ENCODE data around the gene UTP18. TPM values are rescaled to one million over a fixed set of nuclear protein-coding genes. Genes with fewer than 3 reads are reported as not detected.

Gene UTP18
- 31.1 TPM for total RNA-seq
- polyA plus RNA-seq (ENCODE audit: insufficient read depth, low read depth, low replicate concordance) = 28.8 TPM
- long read RNA-seq, donor 1, transcript UTP18-201 (14 exons, 1,894 nt) = major isoform, 11 of 17 reads
- long read RNA-seq, donor 1, partial matches to known transcripts = 6 of 17 reads
- long read RNA-seq, donor 1, other reads (novel, unspliced or antisense) = 0 of 17 reads
- long read RNA-seq, donor 2, transcript UTP18-201 (14 exons, 1,894 nt) = major isoform, 8 of 14 reads
- long read RNA-seq, donor 2, partial matches to known transcripts = 5 of 14 reads
- long read RNA-seq, donor 2, other reads (novel, unspliced or antisense) = 0 of 14 reads
- long read RNA-seq, donor 3, transcript UTP18-201 (14 exons, 1,894 nt) = major isoform, 14 of 14 reads
- long read RNA-seq, donor 3, partial matches to known transcripts = 0 of 14 reads
- long read RNA-seq, donor 3, other reads (novel, unspliced or antisense) = 0 of 14 reads
- long read RNA-seq, donor 4, transcript UTP18-201 (14 exons, 1,894 nt) = major isoform, 7 of 7 reads
- long read RNA-seq, donor 4, partial matches to known transcripts = 0 of 7 reads
- long read RNA-seq, donor 4, other reads (novel, unspliced or antisense) = 0 of 7 reads
- long read RNA-seq, donor 5, partial matches to known transcripts = 0 of 2 reads
- long read RNA-seq, donor 5, other reads (novel, unspliced or antisense) = 0 of 2 reads
- long read RNA-seq, donor 6, transcript UTP18-201 (14 exons, 1,894 nt) = major isoform, 16 of 38 reads
- long read RNA-seq, donor 6, partial matches to known transcripts = 22 of 38 reads
- long read RNA-seq, donor 6, other reads (novel, unspliced or antisense) = 0 of 38 reads
- long read RNA-seq, donor 7, transcript UTP18-201 (14 exons, 1,894 nt) = major isoform, 32 of 39 reads
- long read RNA-seq, donor 7, partial matches to known transcripts = 4 of 39 reads
- long read RNA-seq, donor 7, other reads (novel, unspliced or antisense) = 3 of 39 reads
- long read RNA-seq, donor 8, transcript UTP18-201 (14 exons, 1,894 nt) = major isoform, 5 of 5 reads
- long read RNA-seq, donor 8, partial matches to known transcripts = 0 of 5 reads
- long read RNA-seq, donor 8, other reads (novel, unspliced or antisense) = 0 of 5 reads
- long read RNA-seq, donor 9, transcript UTP18-201 (14 exons, 1,894 nt) = major isoform, 7 of 7 reads
- long read RNA-seq, donor 9, partial matches to known transcripts = 0 of 7 reads
- long read RNA-seq, donor 9, other reads (novel, unspliced or antisense) = 0 of 7 reads
- long read RNA-seq, donor 10, transcript UTP18-201 (14 exons, 1,894 nt) = major isoform, 7 of 15 reads
- long read RNA-seq, donor 10, partial matches to known transcripts = 8 of 15 reads
- long read RNA-seq, donor 10, other reads (novel, unspliced or antisense) = 0 of 15 reads

- Histone ChIP-seq H3K9me3 (ENCODE audit: control insufficient read depth in 2 of 3, insufficient read depth in 1 of 3, low read length in 3 of 3) (no peaks in the 10 kb centered on the region), H3K27me3 (ENCODE audit: control insufficient read depth, insufficient read depth, low read length) (no peaks in the 10 kb centered on the region), H3K4me3 (ENCODE audit: low read length in 3 of 3) (peak within 1 kb of the TSS; percentile 84 to 99 (median 99)), H3K4me1 (ENCODE audit: control insufficient read depth in 2 of 3, insufficient read depth in 2 of 3, low read depth in 1 of 3, low read length in 3 of 3) (peaks cover 0 to 32% (median 16%) of the 10 kb centered on the region in 3 donors), H3K9ac (ENCODE audit: low read length in 3 of 3) (peak within 1 kb of the TSS; percentile 91 to 99 (median 94)), H3K36me3 (ENCODE audit: control insufficient read depth in 2 of 3, insufficient read depth in 3 of 3, low read length in 3 of 3) (peaks cover 0 to 2% (median 0%) of the 10 kb centered on the region in 3 donors), H3K27ac (ENCODE audit: low read depth in 2 of 2, low read length in 2 of 2) (peak within 1 kb of the TSS; percentile 100)
- TF ChIP-seq CTCF (IDR thresholded peaks at IDR 0.05; ENCODE audit: borderline replicate concordance, extremely low read depth, insufficient read depth) = no peak
- intact Hi-C loops (cut with DNase I) = no loop called here
- DNase-seq (peak; percentile 97 to 99 (median 99)), FAIRE-seq (no peak)
These were observed at the start of gene UTP18 for GRCh38 chr17:51260237-51261023. TSS of gene UTP18 (plus strand) at chr17:51260546. CDS start at chr17:51260585, 39 bp downstream.

- Histone ChIP-seq H3K27me3 (ENCODE audit: control insufficient read depth, insufficient read depth, low read length) (no peaks in the 10 kb centered on the region), H3K4me3 (ENCODE audit: low read length in 3 of 3) (no peak overlapping the region), H3K4me1 (ENCODE audit: control insufficient read depth in 2 of 3, insufficient read depth in 2 of 3, low read depth in 1 of 3, low read length in 3 of 3) (no peaks in the 10 kb centered on the region), H3K9me3 (ENCODE audit: control insufficient read depth in 2 of 3, insufficient read depth in 1 of 3, low read length in 3 of 3) (no peaks in the 10 kb centered on the region), H3K9ac (ENCODE audit: low read length in 3 of 3) (no peak overlapping the region), H3K36me3 (ENCODE audit: control insufficient read depth in 2 of 3, insufficient read depth in 3 of 3, low read length in 3 of 3) (peaks cover 2 to 15% (median 6%) of the 10 kb centered on the region in 3 donors), H3K27ac (ENCODE audit: low read depth in 2 of 2, low read length in 2 of 2) (no peak overlapping the region)
- FAIRE-seq (no peak), DNase-seq (no peak)
- intact Hi-C loops (cut with DNase I) = no loop called here
- TF ChIP-seq CTCF (IDR thresholded peaks at IDR 0.05; ENCODE audit: borderline replicate concordance, extremely low read depth, insufficient read depth) = no peak
These were observed 45.4 kb upstream of the UTP18 start for GRCh38 chr17:51214920-51215319.

- Histone ChIP-seq H3K36me3 (ENCODE audit: control insufficient read depth in 2 of 3, insufficient read depth in 3 of 3, low read length in 3 of 3) (peaks cover 4 to 24% (median 6%) of the 10 kb centered on the region in 3 donors), H3K27me3 (ENCODE audit: control insufficient read depth, insufficient read depth, low read length) (no peaks in the 10 kb centered on the region), H3K4me1 (ENCODE audit: control insufficient read depth in 2 of 3, insufficient read depth in 2 of 3, low read depth in 1 of 3, low read length in 3 of 3) (no peaks in the 10 kb centered on the region), H3K9me3 (ENCODE audit: control insufficient read depth in 2 of 3, insufficient read depth in 1 of 3, low read length in 3 of 3) (no peaks in the 10 kb centered on the region), H3K9ac (ENCODE audit: low read length in 3 of 3) (no peak overlapping the region), H3K4me3 (ENCODE audit: low read length in 3 of 3) (no peak overlapping the region), H3K27ac (ENCODE audit: low read depth in 2 of 2, low read length in 2 of 2) (no peak overlapping the region)
- FAIRE-seq = no peak
- DNase-seq = no peak
- no peak for TF ChIP-seq CTCF (IDR thresholded peaks at IDR 0.05; ENCODE audit: borderline replicate concordance, extremely low read depth, insufficient read depth)
- intact Hi-C loops (cut with DNase I) = no loop called here
These were observed 42.4 kb upstream of the UTP18 start for GRCh38 chr17:51217946-51218345.

Data from kidney (tissue), 22 donors.